OCI-LY7 (cell line): Measurements from ENCODE around the gene GMEB2. TPM values are rescaled to one million over a fixed set of nuclear protein-coding genes. Genes with fewer than 3 reads are reported as not detected.
A peak's percentile ranks its signal among the peaks of the same experiment; 100 is the strongest.

Experiments
- BruUV-seq: library from RNA; stranded (reverse); fragments of 400-500 nt; replicated peaks from 2 replicates; lab custom pipeline; 2021; lab: Mats Ljungman, UMichigan
- CTCF ChIA-PET: fragments of 300-600 bp; sonication (Branson Sonifier 250); formaldehyde crosslinking; loops from one replicate; lab custom pipeline; 2022; ENCODE audit warnings: antibody characterized with exemption; ENCODE audit not compliant: unreplicated experiment; lab: Charles Lee
- POLR2A ChIA-PET: fragments of 300-600 bp; sonication (Branson Sonifier 250); formaldehyde crosslinking; loops from one replicate; lab custom pipeline; 2022; ENCODE audit warnings: antibody characterized with exemption; lab: Charles Lee
- DNase-seq: peaks from one replicate; pipeline ENCODE4 v3.0.0-alpha.2; 2015; ENCODE audit warnings: low spot score
- H2AFZ ChIP-seq: fragments of 200-600 bp; sonication (generic), shearing (Covaris generic); 2 replicates; pipeline ENCODE4 v1.6.1; 2014; ENCODE audit warnings: mild to moderate bottlenecking, antibody characterized with exemption, low read length, moderate library complexity
- H3K27ac ChIP-seq: fragments of 200-600 bp; sonication (generic); 2 replicates; pipeline ENCODE4 v1.5.1; 2014; ENCODE audit warnings: mixed run types, low read depth, mild to moderate bottlenecking, moderate library complexity, low read length, inconsistent platforms; ENCODE audit not compliant: poor library complexity, severe bottlenecking
- H3K36me3 ChIP-seq: fragments of 200-600 bp; sonication (generic); 2 replicates; pipeline ENCODE4 v1.6.1; 2014; ENCODE audit warnings: mild to moderate bottlenecking, antibody characterized with exemption, low read length, moderate library complexity, mixed read lengths; ENCODE audit not compliant: insufficient read depth
- H3K4me1 ChIP-seq: fragments of 200-600 bp; sonication (generic); 2 replicates; pipeline ENCODE4 v1.5.1; 2014; ENCODE audit warnings: mild to moderate bottlenecking, low read length; ENCODE audit not compliant: insufficient read depth, poor library complexity, severe bottlenecking
- H3K4me2 ChIP-seq: fragments of 200-600 bp; sonication (generic); 2 replicates; pipeline ENCODE4 v1.6.1; 2014; ENCODE audit warnings: mild to moderate bottlenecking, low read length
- H3K4me3 ChIP-seq: fragments of 200-600 bp; sonication (generic); 2 replicates; pipeline ENCODE4 v1.5.1; 2014; ENCODE audit warnings: mild to moderate bottlenecking, low read depth, low read length; ENCODE audit not compliant: poor library complexity, severe bottlenecking
- H3K79me2 ChIP-seq: fragments of 200-600 bp; sonication (generic); 2 replicates; pipeline ENCODE4 v1.6.1; 2016; ENCODE audit warnings: low read depth, mild to moderate bottlenecking, low read length, moderate library complexity, mixed read lengths; ENCODE audit not compliant: insufficient read depth
- H3K9me2 ChIP-seq: fragments of 200-600 bp; sonication (generic); 2 replicates; pipeline ENCODE4 v1.6.1; 2016; ENCODE audit warnings: mild to moderate bottlenecking, low read length, mixed read lengths; ENCODE audit not compliant: insufficient read depth
- H3K9me3 ChIP-seq: fragments of 200-600 bp; sonication (generic); 2 replicates; pipeline ENCODE4 v1.6.1; 2014; ENCODE audit warnings: mild to moderate bottlenecking, mixed run types, low read length, mixed read lengths
- H4K20me1 ChIP-seq: fragments of 200-600 bp; sonication (generic); 2 replicates; pipeline ENCODE4 v1.6.1; 2014; ENCODE audit warnings: mild to moderate bottlenecking, antibody characterized with exemption, low read length, moderate library complexity, mixed read lengths; ENCODE audit not compliant: insufficient read depth
- EZH2phosphoT487 ChIP-seq: fragments of 200-600 bp; sonication (generic); IDR thresholded peaks from 2 replicates; pipeline ENCODE4 v1.6.1; 2018; ENCODE audit warnings: low read depth, borderline replicate concordance, mild to moderate bottlenecking, mixed run types, antibody characterized with exemption, low read length, moderate library complexity, mixed read lengths
- intact Hi-C: fragments of 100-400 bp; cut with micrococcal nuclease; formaldehyde crosslinking; loops from one replicate; pipeline ENCODE4 v1.10.0; 2022; ENCODE audit not compliant: unreplicated experiment
- total RNA-seq, 2 experiments: library from RNA; depleted of rRNA in 1 of 2; stranded (reverse); fragments of >200 nt in 1 of 2; shearing (Covaris generic) in 1 of 2; gene quantifications; 2 replicates each; pipeline ENCODE4 v1.2.3, GENCODE V29; 2014 to 2022
- TF ChIP-seq, protein P1 (sequence below): fragments of 200-600 bp; sonication (generic); conservative IDR thresholded peaks from 2 replicates; pipeline ENCODE4 v1.5.1; 2014; ENCODE audit warnings: mild to moderate bottlenecking, antibody characterized with exemption, low read length, moderate library complexity, mixed read lengths

The GMEB2 gene
- total RNA-seq, 2 experiments from 2014 or later: 15.6 TPM

DNA sequence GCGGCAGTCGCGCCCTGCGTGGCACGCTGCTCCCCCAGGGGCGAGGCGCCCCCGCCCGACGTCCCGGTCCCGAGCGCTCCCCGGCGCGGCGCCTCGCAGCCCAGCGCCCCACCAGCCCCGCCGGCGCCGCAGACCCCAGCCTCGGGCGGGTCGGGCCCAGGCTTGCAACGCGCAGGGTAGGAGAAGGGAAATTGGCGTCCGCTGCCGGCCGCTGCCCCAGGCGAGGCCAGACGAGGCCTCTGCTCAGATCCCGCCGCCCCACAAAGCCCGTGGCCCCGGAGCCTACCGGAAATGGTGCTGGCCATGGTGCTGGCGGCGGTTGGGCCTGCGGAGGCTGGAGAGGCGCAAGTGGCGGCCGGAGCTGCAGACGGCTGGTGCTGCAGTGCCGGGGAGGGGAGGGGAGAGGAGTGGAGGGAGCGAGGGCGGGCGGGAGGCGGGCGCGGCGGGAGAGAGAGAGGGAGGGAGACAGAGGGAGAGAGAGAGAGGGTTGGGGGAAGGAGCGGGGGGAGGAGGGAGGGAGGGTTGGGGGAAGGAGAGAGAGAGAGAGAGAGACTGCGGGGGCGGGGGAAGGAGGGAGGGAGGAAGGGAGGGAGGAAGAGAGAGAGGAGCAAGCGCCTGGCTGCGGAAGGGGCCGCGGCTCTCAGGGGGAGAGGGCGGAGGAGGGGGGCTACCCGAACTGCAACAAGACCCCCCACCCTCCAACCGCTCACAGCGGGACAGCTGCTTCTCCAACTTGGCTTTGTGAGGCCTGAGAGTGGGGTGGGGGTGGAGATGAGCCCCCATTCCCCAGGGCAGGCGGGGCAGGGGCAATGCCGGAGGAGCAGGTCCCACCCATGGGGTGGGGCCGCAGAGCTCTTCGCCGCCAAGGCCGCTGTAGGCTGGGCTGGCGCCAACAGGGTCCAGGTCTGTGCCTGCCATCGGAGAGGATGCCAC, 26.4 kb upstream of the GMEB2 start, which contains the start of gene STMN3:
TSS of gene STMN3 (minus strand) at position 384 of the 933 bp plus-strand sequence. CDS start at position 305, 79 bp downstream.
- no TSS peak for BruUV-seq
- intact Hi-C loops: no loop called here
- peak within 1 kb of the TSS; percentile 48; the same call in 1 of the 2 replicates for H3K4me2 ChIP-seq
- no peaks in the 10 kb centered on the region for H4K20me1 ChIP-seq
- no peak within 1 kb of the TSS for H2AFZ ChIP-seq
- TF ChIP-seq, protein P1, sequence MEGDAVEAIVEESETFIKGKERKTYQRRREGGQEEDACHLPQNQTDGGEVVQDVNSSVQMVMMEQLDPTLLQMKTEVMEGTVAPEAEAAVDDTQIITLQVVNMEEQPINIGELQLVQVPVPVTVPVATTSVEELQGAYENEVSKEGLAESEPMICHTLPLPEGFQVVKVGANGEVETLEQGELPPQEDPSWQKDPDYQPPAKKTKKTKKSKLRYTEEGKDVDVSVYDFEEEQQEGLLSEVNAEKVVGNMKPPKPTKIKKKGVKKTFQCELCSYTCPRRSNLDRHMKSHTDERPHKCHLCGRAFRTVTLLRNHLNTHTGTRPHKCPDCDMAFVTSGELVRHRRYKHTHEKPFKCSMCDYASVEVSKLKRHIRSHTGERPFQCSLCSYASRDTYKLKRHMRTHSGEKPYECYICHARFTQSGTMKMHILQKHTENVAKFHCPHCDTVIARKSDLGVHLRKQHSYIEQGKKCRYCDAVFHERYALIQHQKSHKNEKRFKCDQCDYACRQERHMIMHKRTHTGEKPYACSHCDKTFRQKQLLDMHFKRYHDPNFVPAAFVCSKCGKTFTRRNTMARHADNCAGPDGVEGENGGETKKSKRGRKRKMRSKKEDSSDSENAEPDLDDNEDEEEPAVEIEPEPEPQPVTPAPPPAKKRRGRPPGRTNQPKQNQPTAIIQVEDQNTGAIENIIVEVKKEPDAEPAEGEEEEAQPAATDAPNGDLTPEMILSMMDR: no peak
- no peak for TF ChIP-seq EZH2phosphoT487
- ChIA-PET POLR2A (interaction anchor here (0.6 kb wide), 1 partner anchor 11 kb away, joined by 3 read pairs; no protein-coding TSS in a partner anchor), CTCF (no interaction called here)
- no peaks in the 10 kb centered on the region for H3K36me3 ChIP-seq
- no peaks in the 10 kb centered on the region for H3K79me2 ChIP-seq
- H3K9me2 ChIP-seq: no peaks in the 10 kb centered on the region
- peaks cover 14% of the 10 kb centered on the region for H3K4me1 ChIP-seq
- H3K27ac ChIP-seq: no peak within 1 kb of the TSS
- DNase-seq: peak; percentile 42
- no peak within 1 kb of the TSS for H3K4me3 ChIP-seq
- no peaks in the 10 kb centered on the region for H3K9me3 ChIP-seq

- H4K20me1 ChIP-seq: no peaks in the 10 kb centered on the region
- TF ChIP-seq, protein P1: no peak
- 0 out of 2 replicates have a peak, but pooled peaks have one; percentile 65 for TF ChIP-seq EZH2phosphoT487
- no peak overlapping the region for H3K27ac ChIP-seq
- H3K4me3 ChIP-seq: no peak overlapping the region
- H3K4me2 ChIP-seq: peak overlapping the region; percentile 36; the same call in 1 of the 2 replicates
- H3K36me3 ChIP-seq: no peaks in the 10 kb centered on the region
- ChIA-PET CTCF (no interaction called here), POLR2A (no interaction called here)
- no peak overlapping the region for H2AFZ ChIP-seq
- no peaks in the 10 kb centered on the region for H3K9me3 ChIP-seq
- no peak for DNase-seq
- H3K79me2 ChIP-seq: no peaks in the 10 kb centered on the region
- H3K9me2 ChIP-seq: no peaks in the 10 kb centered on the region
- no TSS peak for BruUV-seq
- intact Hi-C loops: no loop called here
- peaks cover 7% of the 10 kb centered on the region for H3K4me1 ChIP-seq
Measured at GRCh38 chr20:63652192-63652980, 25.5 kb upstream of the GMEB2 start.
